Stimulated activated effector memory CD8-positive, alpha-beta T cell treated with anti-CD3 and anti-CD28 coated beads, Interleukin-12 subunit alpha, Interleukin-12 subunit beta, amount 100 ng/mL, for 72 hours (primary cell): ENCODE results near the gene FARS2.

Experiments
- ATAC-seq: fragments of 150-1000 bp; cut with Tn5 transposase; 2 replicates; pipeline ENCODE4 v1.10.0; 2021
- DNase-seq, 2 donors: peaks; one replicate each; pipeline ENCODE4 v3.0.0; 2021 to 2022; ENCODE audit warnings: low spot score in 2 of 2
- H3K27ac Mint-ChIP-seq: one replicate; pipeline ENCODE4 v1.8.0; 2022; ENCODE audit warnings: mild to moderate bottlenecking, mixed read lengths
- H3K36me3 Mint-ChIP-seq: one replicate; pipeline ENCODE4 v1.8.0; 2022; ENCODE audit warnings: mild to moderate bottlenecking, mixed read lengths
- H3K4me1 Mint-ChIP-seq: one replicate; pipeline ENCODE4 v1.8.0; 2022; ENCODE audit warnings: mixed read lengths
- H3K4me3 Mint-ChIP-seq: one replicate; pipeline ENCODE4 v1.8.0; 2022; ENCODE audit warnings: mild to moderate bottlenecking, mixed read lengths
- H3K9me3 Mint-ChIP-seq: one replicate; pipeline ENCODE4 v1.8.0; 2022; ENCODE audit warnings: mixed read lengths

The FARS2 gene

DNA sequence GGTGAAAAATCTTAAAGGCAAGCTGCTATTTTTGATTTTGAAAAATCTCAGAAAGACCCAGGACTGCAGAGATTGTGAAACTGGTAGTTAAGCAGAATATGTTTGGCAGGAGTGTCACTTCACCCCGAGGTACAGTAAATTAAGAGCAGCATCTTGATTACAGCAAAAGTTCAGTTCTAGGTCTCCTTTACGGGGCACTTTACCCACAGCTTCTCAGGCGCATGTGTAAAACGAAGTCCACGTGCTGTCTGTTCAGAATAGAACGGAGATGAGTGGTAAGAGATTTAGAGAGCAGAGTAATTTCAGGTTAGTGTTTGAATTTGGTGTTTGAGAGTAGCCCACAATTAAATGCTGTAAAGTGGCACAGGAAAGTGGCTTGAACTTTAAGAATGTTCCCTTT is 84.0 kb downstream of the FARS2 start:
- Mint-ChIP-seq H3K4me1 (peaks cover 6% of the 10 kb centered on the region), H3K9me3 (no peaks in the 10 kb centered on the region), H3K36me3 (no peaks in the 10 kb centered on the region), H3K4me3 (no peak overlapping the region), H3K27ac (no peak overlapping the region)
- ATAC-seq = no peak
- no peak for DNase-seq

DNA sequence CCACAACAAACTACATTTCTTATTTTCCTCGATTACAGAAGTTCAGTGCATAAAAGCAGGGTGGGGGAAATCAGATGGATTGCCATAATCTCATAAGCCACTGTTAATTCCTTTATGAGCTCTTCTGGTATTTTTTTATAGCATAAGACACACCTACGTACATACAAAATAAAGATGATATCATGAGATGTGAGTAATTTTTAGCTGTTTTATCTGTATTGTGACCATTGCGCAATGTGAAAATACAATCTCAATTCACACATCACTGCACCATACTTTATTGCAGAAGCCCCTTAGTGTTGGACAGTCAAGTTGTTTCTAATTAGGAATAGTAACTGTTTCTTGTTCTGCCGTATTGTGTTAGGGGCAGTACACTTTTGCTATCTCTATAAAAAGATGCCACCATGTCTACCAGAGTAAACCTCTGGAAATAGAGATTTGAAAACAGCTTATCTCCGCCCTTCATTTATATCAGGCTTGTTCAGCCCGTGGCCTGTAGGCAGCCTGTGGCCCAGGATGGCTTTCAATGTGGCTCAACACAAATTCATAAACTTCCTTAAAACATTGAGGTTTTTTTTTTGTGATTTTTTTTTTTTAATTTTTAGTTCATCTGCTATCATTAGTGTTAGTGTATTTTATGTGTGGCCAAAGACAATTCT is 90.4 kb downstream of the FARS2 start:
- Mint-ChIP-seq H3K4me3 (no peak overlapping the region), H3K9me3 (no peaks in the 10 kb centered on the region), H3K36me3 (no peaks in the 10 kb centered on the region), H3K27ac (no peak overlapping the region), H3K4me1 (peaks cover 12% of the 10 kb centered on the region)
- DNase-seq = no peak
- ATAC-seq = no peak

DNA sequence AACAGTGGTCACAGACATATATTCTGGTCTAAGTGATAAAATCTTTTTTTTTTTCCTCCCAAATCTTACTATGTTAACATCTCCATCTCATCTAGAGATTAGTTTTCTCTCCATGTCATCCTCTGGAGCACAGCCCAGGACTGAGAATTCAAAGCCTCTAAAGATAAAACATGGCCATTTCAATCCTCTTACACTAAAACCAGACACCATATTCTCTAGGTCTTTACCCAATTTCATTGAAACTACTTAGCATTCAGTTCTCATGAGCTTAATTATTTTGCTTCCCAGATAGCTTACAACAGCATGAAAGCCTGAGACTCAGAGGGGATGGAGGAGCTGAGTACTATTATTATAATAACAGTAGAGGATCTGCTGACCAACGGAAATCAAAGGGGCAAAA is 92.7 kb downstream of the FARS2 start:
- Mint-ChIP-seq H3K4me3 (no peak overlapping the region), H3K36me3 (no peaks in the 10 kb centered on the region), H3K9me3 (no peaks in the 10 kb centered on the region), H3K4me1 (peaks cover 12% of the 10 kb centered on the region), H3K27ac (no peak overlapping the region)
- no peak for DNase-seq
- no peak for ATAC-seq

DNA sequence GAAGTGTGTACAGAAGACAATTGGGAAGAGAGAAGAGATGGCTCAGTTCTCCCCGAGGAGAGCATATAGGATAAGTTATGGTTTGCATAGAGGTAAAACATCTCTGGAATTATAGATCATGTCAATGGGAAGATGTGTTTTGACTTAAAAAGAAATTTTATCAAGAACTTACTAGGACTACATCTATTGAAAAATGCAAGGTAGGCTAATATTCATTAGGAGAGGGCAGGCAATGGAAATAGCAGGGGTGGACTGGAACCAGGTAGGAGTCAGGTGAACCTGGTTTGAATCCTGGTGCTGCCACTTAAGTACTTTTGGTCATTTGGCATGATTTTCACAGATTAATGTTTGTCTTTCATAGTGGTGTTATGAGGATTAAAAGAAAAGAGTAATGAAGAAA is 96.2 kb downstream of the FARS2 start:
- ATAC-seq (no peak), DNase-seq (no peak)
- Mint-ChIP-seq H3K4me3 (no peak overlapping the region), H3K4me1 (peaks cover 12% of the 10 kb centered on the region), H3K36me3 (no peaks in the 10 kb centered on the region), H3K27ac (no peak overlapping the region), H3K9me3 (no peaks in the 10 kb centered on the region)

DNA sequence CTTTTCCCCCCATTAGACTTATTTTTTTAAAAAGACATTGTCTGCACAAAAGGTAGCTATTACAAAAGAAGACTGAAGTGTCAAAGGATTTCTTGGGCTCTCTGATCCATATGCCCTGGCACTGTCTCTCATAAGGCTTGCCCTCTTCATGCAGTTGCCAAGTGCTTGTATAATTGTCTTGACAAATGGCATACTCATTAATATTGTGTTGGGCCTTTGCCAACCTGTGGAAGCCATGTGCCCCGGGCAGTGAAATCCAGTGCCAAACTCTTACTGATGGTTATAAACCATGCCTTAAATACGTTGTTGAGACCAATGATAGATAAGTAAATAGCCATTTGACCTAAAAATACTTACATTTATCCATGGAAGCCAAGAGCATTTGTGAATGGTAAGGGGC is 98.1 kb downstream of the FARS2 start:
- Mint-ChIP-seq H3K36me3 (no peaks in the 10 kb centered on the region), H3K27ac (no peak overlapping the region), H3K9me3 (no peaks in the 10 kb centered on the region), H3K4me1 (peaks cover 6% of the 10 kb centered on the region), H3K4me3 (no peak overlapping the region)
- ATAC-seq (no peak), DNase-seq (no peak)

DNA sequence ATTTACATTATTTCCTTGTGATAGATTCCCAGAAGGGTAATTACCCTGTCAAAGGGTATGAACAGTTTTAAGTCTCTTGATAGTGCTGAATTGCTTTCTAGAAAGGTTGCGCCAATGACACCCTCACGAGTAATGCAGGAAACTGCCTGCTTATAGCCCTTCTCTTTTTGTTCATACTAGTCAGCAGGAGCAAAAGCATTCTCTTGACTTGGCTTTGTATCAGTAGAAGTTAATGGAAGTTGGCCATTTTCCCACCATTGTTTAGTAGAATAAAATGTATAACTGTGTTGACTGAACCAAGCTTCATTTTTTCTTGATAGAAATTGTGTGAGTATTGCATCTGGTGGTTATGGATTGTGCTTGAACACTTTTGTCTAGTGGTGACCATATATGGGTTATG is 100.1 kb downstream of the FARS2 start:
- Mint-ChIP-seq H3K27ac (no peak overlapping the region), H3K4me3 (no peak overlapping the region), H3K36me3 (no peaks in the 10 kb centered on the region), H3K4me1 (peaks cover 13% of the 10 kb centered on the region), H3K9me3 (no peaks in the 10 kb centered on the region)
- no peak for DNase-seq
- ATAC-seq = no peak

DNA sequence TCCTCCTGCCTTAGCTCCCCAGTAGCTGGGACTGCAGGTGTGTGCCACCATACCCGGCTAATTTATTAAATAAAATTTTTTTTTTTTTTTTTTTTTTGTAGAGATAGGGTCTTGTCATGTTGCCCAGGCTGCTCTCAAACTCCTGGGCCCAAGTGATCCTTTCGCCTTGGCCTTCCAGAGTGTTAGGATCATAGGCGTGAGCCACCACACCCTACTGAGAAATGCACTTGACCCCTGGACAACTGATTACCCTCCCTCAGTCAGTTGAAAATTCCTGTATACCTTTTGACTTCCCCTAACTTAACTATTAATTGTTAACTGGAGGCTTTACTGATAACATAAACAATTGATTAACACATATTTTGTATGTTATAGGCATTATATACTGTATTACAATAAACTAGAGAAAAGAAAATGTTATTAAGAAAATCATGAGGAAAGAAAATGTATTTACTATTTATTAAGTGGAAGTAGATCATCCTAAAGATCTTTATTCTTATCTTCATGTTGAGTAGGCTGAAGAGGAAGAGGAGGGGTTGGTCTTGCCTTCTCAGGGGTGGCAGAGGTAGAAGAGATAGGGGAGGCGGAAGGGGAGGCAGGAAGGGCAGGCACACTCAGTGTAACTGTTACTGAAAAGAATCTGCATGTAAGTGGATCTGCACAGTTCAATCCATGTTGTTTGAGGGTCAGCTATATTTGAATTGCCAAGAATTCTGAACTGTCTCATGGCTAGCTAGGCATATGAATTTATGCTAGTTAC is 104.3 kb downstream of the FARS2 start:
- Mint-ChIP-seq H3K4me1 (peaks cover 21% of the 10 kb centered on the region), H3K9me3 (no peaks in the 10 kb centered on the region), H3K4me3 (no peak overlapping the region), H3K27ac (no peak overlapping the region), H3K36me3 (peaks cover 8% of the 10 kb centered on the region)
- no peak for ATAC-seq
- DNase-seq = no peak

DNA sequence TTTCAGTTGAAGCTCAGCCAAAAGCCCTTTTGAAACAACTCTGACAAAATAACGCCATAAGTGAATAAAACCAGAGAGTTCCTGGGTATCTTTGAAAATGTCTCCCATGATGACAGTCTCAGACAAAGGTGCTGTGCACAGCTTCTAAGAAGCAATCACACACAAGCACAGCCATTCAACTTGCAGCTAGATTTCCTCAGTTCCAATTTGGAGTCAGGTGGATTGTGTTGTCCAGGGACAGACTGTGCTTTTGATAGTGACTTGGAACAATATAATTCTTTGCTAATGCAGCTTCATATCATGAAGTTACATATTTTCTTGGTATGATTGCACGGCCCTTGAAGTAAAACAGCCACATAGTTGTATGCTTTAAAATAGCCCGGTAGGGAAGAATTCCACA is 105.6 kb downstream of the FARS2 start:
- no peaks in the 10 kb centered on the region for H3K9me3 Mint-ChIP-seq
- no peak for DNase-seq
- H3K27ac Mint-ChIP-seq = no peak overlapping the region
- peaks cover 21% of the 10 kb centered on the region for H3K4me1 Mint-ChIP-seq
- no peak overlapping the region for H3K4me3 Mint-ChIP-seq
- peaks cover 8% of the 10 kb centered on the region for H3K36me3 Mint-ChIP-seq
- ATAC-seq = no peak

DNA sequence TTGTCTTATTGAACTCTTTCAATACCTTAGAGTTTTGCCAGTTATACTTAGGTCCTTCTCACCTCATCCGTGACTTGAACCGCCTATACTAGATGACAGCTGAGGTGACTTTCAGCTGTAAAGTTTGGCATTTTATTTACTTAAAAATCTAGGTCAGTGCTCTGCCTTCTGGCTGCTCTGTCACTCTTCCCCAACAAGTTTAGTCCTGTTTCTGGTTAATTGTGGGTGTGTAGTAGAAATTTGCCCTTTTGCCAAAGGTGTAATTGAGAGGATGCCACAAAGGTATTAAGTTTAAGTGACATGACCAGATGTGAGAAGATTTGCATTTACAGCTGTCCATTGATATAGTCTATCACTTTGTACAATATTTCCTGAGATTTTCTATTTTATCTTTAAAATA is 106.2 kb downstream of the FARS2 start:
- DNase-seq (no peak), ATAC-seq (no peak)
- Mint-ChIP-seq H3K4me1 (peaks cover 21% of the 10 kb centered on the region), H3K36me3 (peaks cover 8% of the 10 kb centered on the region), H3K27ac (no peak overlapping the region), H3K4me3 (no peak overlapping the region), H3K9me3 (no peaks in the 10 kb centered on the region)

DNA sequence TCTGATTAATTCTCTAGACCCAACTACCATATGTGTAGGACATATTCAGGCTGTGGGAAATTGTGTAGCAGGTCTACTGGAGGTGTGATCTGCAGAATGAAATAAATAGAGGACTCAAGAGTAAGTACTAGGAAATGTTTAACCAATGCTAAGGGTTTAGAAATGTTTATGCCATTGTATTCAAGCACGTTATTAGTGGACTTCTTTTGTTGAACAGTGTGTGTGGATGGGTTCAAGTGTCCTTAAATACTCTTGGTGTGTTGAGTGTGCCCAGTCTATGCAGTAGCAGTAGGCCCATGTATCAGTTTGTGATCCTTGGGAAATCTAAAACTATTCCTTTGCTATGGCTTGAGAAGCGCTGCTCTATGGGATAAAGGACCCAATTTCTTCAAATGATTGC is 112.1 kb downstream of the FARS2 start:
- no peak overlapping the region for H3K4me3 Mint-ChIP-seq
- no peaks in the 10 kb centered on the region for H3K4me1 Mint-ChIP-seq
- no peak overlapping the region for H3K27ac Mint-ChIP-seq
- ATAC-seq (no peak), DNase-seq (no peak)
- no peaks in the 10 kb centered on the region for H3K9me3 Mint-ChIP-seq
- H3K36me3 Mint-ChIP-seq = peaks cover 8% of the 10 kb centered on the region

DNA sequence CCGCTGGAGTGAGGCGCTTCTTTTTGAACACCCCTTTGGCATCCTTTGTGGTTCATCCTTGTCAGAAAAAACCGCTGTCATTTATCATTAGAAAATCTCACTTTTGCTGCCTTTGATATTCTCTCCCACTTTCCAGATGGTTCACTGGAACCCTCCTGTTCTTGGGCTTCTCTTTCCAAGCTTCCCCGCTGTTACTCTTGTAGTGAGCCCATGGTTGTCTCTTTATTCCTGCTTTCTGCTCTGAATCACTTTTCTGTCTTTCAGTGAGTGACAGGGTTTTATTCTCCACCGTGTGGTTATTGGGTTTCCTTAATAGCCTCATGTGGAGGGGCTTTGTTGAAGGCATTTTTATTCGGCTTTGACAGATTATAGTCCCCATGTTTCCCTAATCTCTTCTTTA is 117.0 kb downstream of the FARS2 start:
- peaks cover 16% of the 10 kb centered on the region for H3K4me1 Mint-ChIP-seq
- H3K36me3 Mint-ChIP-seq = no peaks in the 10 kb centered on the region

DNA sequence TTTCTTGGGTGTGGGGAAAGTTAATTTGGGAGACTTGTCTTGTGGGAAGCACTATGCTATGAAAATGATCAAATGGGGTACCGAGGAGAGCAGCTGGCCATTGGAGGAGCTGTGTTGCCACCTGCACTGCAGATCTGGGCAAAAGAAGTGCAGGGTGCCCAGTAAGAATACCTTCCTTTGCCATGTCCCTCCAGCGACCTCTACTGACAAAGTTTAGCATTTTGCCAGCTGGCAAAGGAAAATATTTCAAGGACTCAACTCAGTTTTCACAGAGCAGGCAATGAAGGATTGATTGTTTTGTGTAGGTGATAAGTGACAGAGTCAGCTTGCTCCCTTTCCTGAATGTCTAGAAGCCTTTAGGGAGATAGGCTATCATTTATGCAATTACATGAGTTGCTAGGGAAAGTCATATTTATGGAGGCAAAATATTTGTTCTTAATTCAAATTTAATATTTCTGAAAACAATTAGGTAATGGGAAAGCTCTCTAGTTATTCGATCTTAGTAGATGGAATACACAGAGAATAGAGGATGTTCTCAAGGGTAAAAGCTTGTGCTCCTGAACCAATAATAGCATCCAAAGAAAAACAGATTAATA is 118.4 kb downstream of the FARS2 start:
- DNase-seq (peak; percentile 9 to 61), ATAC-seq (peak; percentile 48)
- no peak overlapping the region for H3K27ac Mint-ChIP-seq
- H3K4me3 Mint-ChIP-seq = no peak overlapping the region
- no peaks in the 10 kb centered on the region for H3K9me3 Mint-ChIP-seq
- H3K36me3 Mint-ChIP-seq = no peaks in the 10 kb centered on the region
- peaks cover 22% of the 10 kb centered on the region for H3K4me1 Mint-ChIP-seq

More for the DNA sequence above, 117.0 kb downstream of the FARS2 start:
- no peak overlapping the region for H3K4me3 Mint-ChIP-seq
- no peak for DNase-seq
- no peaks in the 10 kb centered on the region for H3K9me3 Mint-ChIP-seq
- no peak overlapping the region for H3K27ac Mint-ChIP-seq
- no peak for ATAC-seq

DNA sequence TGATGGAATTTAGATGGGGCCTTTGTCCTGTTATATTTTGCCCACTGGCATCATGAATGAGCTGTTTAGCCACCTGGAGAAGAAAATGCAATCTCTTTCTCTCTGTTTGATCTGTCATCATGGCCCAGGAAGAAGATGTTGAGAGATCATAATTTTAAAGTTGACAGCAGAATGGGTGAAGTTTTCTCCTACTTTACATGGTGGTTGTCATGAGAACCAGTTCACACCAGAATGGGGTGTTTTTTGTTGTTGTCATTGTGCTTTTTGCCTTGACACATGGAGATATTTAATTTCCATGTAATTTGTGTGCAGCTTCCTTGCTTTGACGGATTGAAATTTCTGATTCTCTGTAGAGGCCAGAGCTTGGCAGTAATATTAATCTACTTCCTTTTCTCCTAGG is 122.5 kb downstream of the FARS2 start:
- Mint-ChIP-seq H3K27ac (no peak overlapping the region), H3K4me1 (peaks cover 22% of the 10 kb centered on the region), H3K9me3 (no peaks in the 10 kb centered on the region), H3K4me3 (no peak overlapping the region), H3K36me3 (no peaks in the 10 kb centered on the region)
- no peak for DNase-seq
- no peak for ATAC-seq

DNA sequence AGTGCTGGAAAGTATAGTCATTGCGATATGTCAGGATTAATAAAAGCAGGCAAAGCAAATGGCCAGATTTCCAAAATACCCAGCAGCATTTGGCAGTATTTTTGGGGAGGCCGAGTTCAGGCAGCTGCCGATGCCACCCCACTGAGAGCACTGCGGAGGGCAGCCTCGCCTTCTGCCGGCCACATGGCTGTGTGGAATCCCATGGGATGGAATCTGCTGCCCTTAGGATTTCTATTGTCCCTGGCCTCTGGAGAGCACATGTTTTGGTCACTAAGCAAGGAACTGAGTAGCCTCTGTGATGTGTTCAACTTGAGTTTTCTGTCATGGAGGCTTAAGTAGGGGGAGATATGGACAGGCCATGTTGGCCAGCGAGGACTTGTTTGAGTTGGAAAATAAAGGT is 123.0 kb downstream of the FARS2 start:
- no peak overlapping the region for H3K4me3 Mint-ChIP-seq
- peaks cover 22% of the 10 kb centered on the region for H3K4me1 Mint-ChIP-seq
- no peaks in the 10 kb centered on the region for H3K9me3 Mint-ChIP-seq
- DNase-seq = no peak
- H3K27ac Mint-ChIP-seq = no peak overlapping the region
- no peaks in the 10 kb centered on the region for H3K36me3 Mint-ChIP-seq
- no peak for ATAC-seq

DNA sequence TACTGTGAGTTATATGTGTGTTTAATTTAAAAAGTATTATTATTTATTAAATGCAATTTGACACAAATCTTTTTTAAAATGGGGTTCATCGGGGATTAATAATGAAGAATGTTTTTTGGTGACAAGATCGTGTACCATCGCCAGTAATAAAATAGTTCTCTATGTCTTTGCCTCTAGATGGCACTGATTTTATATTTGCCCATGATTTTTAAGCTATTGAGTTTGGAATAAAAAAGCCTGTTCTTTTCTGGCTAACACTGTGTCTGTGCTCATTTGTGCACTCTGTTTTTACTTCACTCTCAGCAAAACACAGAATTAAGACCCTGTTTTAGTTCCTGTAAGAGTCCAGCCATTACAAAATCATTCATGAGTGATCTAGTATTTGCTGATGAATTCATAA is 127.0 kb downstream of the FARS2 start:
- Mint-ChIP-seq H3K36me3 (no peaks in the 10 kb centered on the region), H3K4me3 (no peak overlapping the region), H3K27ac (no peak overlapping the region), H3K4me1 (peaks cover 17% of the 10 kb centered on the region), H3K9me3 (no peaks in the 10 kb centered on the region)
- no peak for DNase-seq
- ATAC-seq = no peak

DNA sequence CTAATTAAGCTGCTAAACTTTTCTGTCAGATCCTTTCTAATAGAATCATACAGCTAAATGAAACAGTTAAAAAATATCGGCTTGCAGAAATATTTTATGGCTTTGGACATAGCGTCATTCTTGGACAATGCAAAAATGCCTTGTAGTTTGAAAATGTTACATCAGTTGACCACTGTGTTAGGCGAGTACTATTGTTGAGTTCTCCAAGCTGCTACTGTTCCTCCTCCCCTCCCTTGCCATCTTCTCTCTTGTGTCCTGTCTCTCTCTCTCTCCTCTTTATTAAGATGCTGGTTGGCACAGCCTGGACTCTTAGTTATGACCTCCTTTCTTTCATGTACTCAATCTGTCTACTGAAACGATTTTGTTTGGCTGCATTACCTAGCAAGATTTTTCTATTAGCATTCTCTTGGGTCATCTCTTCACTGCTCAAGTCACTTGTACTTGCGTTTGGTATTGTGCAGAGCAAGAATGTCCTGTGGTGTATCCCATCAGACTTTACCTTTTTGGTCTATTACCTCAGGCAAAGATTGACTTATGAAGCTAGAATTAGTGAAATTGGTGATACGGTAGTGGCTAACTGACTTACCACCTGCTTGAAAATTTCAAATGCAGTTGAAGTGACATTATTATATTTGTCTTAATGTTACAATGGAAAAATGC is 127.9 kb downstream of the FARS2 start:
- ATAC-seq (no peak), DNase-seq (no peak)
- H3K9me3 Mint-ChIP-seq = no peaks in the 10 kb centered on the region
- H3K27ac Mint-ChIP-seq = no peak overlapping the region
- no peak overlapping the region for H3K4me3 Mint-ChIP-seq
- H3K4me1 Mint-ChIP-seq = peaks cover 11% of the 10 kb centered on the region
- no peaks in the 10 kb centered on the region for H3K36me3 Mint-ChIP-seq
